HG03135 (cell line): ENCODE data around the gene TCEAL3.
A peak's percentile ranks its signal among the peaks of the same experiment; 100 is the strongest.
"Not testable (repeated sequence)": the region's sequence is repeated elsewhere in the genome, so short reads cannot be mapped to it uniquely, and the experiment has no call there.

ENCODE experiments used
- ATAC-seq: cut with Tn5 transposase; IDR thresholded peaks from one replicate; pipeline ENCODE4 v1.9.1; 2021; ENCODE audit warnings: mild to moderate bottlenecking, moderate library complexity; ENCODE audit not compliant: unreplicated experiment

Gene TCEAL3

GRCh38 chrX:103624111-103624510, 16.3 kb downstream of the TCEAL3 start:
- no peak for ATAC-seq

- ATAC-seq, result no peak
Observed at GRCh38 chrX:103626855-103627254, 19.1 kb downstream of the TCEAL3 start.

- ATAC-seq, result peak; percentile 56
Observed at GRCh38 chrX:103628386-103629317, 20.9 kb downstream of the TCEAL3 start, which contains the start of gene TCEAL1. Gene TCEAL1, plus strand, starts transcription at chrX:103628975. Its CDS starts 942 bp downstream, at chrX:103629917.

DNA sequence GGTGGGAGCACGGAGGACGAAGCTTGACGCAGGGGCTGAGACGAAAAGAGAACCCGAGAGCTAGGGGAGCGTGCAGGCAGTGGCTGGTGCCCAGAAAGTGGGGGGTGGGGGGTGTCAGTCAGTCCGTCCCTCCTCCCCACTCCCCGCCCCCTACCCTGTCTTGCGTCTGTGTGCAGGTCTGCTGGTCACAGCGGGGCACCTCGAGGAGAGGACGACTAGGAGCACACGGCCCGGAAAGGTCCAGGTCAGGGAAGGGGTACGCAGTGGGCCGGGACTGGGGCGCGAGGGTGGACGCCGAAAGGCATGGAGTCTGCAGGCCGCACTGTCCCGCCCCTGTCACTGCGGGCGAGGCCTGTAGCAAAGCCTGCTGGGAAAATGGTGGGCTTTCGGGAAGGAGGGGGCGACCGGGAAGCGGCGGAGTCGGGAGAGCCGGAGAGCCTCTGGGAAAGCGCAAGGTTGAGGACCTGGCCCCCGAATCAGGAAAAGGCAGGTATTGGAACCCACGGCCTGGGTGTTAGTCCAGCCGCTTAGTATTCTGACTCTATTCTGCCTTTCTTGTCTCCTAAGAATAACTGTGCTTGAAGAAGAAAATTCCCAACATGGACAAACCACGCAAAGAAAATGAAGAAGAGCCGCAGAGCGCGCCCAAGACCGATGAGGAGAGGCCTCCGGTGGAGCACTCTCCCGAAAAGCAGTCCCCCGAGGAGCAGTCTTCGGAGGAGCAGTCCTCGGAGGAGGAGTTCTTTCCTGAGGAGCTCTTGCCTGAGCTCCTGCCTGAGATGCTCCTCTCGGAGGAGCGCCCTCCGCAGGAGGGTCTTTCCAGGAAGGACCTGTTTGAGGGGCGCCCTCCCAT, 21.8 kb downstream of the TCEAL3 start:
- no peak for ATAC-seq

GRCh38 chrX:103630171-103630511, 22.4 kb downstream of the TCEAL3 start:
- ATAC-seq, result no peak

GRCh38 chrX:103631145-103631544, 23.4 kb downstream of the TCEAL3 start:
- ATAC-seq, result no peak

DNA sequence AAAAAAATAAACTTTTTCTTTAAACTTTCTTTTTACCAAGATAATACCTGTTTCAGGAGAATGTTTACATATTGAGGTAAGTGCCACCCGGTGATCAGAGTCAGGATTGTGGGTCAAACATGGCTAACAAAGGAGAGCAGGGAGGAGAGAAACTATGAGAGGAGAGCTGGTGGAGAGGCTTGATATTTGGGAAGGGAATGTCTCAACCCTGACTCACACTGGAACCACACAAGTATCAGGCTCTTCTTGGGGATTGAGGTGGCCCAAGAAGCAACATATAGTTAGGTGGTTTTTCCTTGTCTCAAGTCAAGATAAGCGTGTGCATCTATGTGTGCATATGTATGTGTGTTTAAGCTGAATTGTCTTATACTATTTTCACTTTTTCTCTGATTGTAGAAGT, 27.7 kb downstream of the TCEAL3 start:
- ATAC-seq, result no peak

GRCh38 chrX:103637604-103638338, 30.0 kb downstream of the TCEAL3 start:
- ATAC-seq, result no peak

DNA sequence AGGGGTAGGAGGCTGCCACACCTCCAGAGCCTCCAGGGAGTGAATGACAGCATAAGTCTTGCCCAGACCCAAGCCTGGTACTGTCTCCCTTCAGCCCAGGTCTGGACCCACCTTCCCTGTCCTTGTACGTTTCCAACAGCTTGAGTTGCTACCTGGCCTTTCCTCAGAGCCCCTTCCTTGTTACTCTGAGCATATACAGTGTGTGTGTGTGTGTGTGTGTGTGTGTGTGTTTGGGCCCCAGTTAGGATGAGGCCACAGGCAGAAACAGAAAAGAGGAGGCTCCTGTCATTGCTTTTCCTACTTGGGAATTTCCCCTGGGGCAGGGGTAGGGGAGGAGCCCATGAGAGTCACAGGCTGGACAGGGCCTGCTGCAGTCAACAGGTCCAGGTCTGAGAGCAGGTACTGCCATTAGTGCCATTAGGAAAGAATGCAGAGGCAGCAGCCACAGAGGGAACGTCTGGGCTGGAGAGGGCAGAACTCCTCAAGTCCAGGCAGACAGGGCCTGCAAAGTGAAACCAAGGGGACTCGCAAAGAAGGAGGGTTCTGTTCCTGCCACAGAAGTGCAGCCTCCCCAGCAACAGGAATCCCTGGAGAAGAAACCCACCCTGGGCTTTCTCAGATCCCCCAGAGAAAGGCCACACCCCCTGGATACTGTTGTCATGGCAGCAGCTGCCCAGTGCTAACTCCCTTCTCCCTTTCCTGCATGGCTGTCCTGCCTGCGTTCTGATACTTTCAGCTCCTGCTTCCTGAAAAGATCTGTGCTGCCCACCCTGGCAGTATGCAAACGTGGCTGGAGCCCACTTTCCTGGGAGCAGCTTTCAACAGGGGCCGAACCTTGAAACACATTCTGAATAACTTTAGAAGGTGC, 30.9 kb downstream of the TCEAL3 start:
- ATAC-seq, result not testable (repeated sequence)

GRCh38 chrX:103640401-103641155, 32.8 kb downstream of the TCEAL3 start:
- no peak for ATAC-seq

DNA sequence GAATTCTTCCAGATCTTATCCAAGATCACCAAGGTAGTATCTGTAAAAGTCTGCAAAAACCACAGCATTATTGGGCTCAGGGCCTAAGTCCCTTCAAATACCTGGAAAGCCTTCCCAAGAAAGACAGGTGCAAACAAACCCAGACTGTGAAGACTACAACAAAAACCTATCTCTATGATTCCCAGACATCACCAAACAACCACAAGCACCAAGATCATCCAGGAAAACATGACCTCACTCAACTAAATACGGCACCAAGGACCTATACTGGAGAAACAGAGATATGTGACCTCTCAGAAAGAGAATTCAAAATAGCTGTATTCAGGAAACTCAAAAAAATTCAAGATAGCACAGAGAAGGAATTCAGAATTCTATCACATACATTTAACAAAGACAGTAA, 36.4 kb downstream of the TCEAL3 start:
- no peak for ATAC-seq

DNA sequence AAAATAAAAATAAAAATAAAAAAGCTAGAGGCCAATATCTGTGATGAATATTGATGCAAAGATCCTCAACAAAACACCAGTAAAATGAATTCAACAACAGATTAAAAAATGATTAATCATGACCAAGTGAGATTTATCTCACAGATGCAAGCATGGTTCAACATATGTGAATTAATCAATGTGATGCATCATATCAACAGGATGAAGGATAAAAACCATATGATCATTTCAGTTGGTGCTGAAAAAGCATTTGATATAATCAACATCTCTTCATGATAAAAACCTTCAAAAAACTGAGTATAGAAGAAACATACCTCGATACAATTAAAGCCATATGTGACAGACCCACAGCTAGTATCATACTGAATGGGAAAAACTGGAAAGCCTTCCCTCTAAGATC, 39.9 kb downstream of the TCEAL3 start:
- no peak for ATAC-seq

DNA sequence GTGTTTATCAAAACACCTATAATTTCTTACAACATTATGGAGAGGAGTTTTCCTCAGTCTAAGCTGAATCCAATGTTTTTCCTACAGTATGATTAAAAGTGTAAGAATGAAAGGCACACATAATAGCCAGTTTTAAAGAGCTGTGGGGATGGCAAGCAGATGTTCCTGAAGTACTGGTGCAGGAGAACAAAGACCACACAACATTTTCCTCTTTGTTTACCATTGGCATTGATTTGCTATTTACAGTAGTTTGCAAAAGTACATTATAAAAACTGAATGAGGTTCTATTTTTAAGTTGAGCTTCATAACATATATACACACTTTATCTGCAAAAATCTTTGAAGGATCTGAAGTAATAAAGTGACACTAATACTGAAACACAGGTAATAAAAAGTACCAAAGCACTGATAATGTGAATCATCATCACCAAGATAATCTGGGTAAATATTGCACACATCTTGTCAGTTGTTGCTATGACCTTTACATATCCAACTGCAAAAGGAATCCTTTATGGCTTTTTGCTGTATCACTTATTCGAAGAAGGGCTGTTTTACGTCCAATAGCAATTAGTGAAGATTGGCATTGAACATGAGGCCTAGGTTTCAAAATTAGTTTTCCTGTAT, 43.5 kb downstream of the TCEAL3 start:
- no peak for ATAC-seq

GRCh38 chrX:103655230-103656000, 47.7 kb downstream of the TCEAL3 start:
- ATAC-seq, result not testable (repeated sequence)

GRCh38 chrX:103656617-103657016, 48.9 kb downstream of the TCEAL3 start:
- no peak for ATAC-seq

- ATAC-seq, result not testable (repeated sequence)
Observed at GRCh38 chrX:103657066-103657465, 49.3 kb downstream of the TCEAL3 start.

GRCh38 chrX:103658681-103659433, 51.1 kb downstream of the TCEAL3 start:
- ATAC-seq, result no peak
